MCF 10A (cell line): ENCODE measurements around the gene TNFSF11. TPM values are rescaled to one million over a fixed set of nuclear protein-coding genes. Genes with fewer than 3 reads are reported as not detected.

Experiments
- BruUV-seq: library from RNA; stranded (reverse); fragments of 400-500 nt; replicated peaks from 2 replicates; lab custom pipeline; 2021; lab: Mats Ljungman, UMichigan
- CTCF ChIA-PET: fragments of 300-600 bp; sonication (Branson Sonifier 250); formaldehyde crosslinking; extraction: SDS; loops from one replicate; lab custom pipeline; 2021; ENCODE audit warnings: antibody characterized with exemption, inconsistent platforms; lab: Yijun Ruan, JAX
- POLR2A ChIA-PET: fragments of 300-600, 350-650 bp; sonication (Branson Sonifier 250); formaldehyde crosslinking; extraction: SDS; loops from one replicate; lab custom pipeline; 2020; ENCODE audit warnings: antibody characterized with exemption, inconsistent platforms; lab: Yijun Ruan, JAX
- DNase-seq: peaks from one replicate; pipeline ENCODE4 v3.0.0-alpha.2; 2018; ENCODE audit not compliant: unreplicated experiment
- H3K27ac Mint-ChIP-seq: one replicate; pipeline ENCODE4 v1.8.0; 2022; ENCODE audit warnings: mild to moderate bottlenecking, low read depth, mixed read lengths; ENCODE audit not compliant: unreplicated experiment
- H3K27me3 Mint-ChIP-seq: one replicate; pipeline ENCODE4 v1.8.0; 2022; ENCODE audit warnings: mixed read lengths; ENCODE audit not compliant: insufficient read depth, unreplicated experiment
- H3K36me3 Mint-ChIP-seq: one replicate; pipeline ENCODE4 v1.8.0; 2022; ENCODE audit warnings: mild to moderate bottlenecking, moderate library complexity, mixed read lengths; ENCODE audit not compliant: insufficient read depth, unreplicated experiment
- H3K4me1 Mint-ChIP-seq: one replicate; pipeline ENCODE4 v1.8.0; 2022; ENCODE audit warnings: mixed read lengths; ENCODE audit not compliant: insufficient read depth, unreplicated experiment
- H3K4me3 Mint-ChIP-seq: one replicate; pipeline ENCODE4 v1.8.0; 2022; ENCODE audit warnings: mild to moderate bottlenecking, moderate library complexity, mixed read lengths; ENCODE audit not compliant: unreplicated experiment
- H3K9me3 Mint-ChIP-seq: one replicate; pipeline ENCODE4 v1.8.0; 2022; ENCODE audit warnings: mixed read lengths; ENCODE audit not compliant: unreplicated experiment
- intact Hi-C: fragments of 100-400 bp; cut with micrococcal nuclease; formaldehyde crosslinking; loops from 2 replicates; pipeline ENCODE4 v1.14.1; 2022
- total RNA-seq: library from RNA; stranded (reverse); gene quantifications from 2 replicates; pipeline ENCODE4 v1.2.3, GENCODE V29; 2022
- TF ChIP-seq, protein P1 (sequence below): fragments of 200-600 bp; IDR thresholded peaks from one replicate; pipeline ENCODE4 v1.8.0; 2022; ENCODE audit warnings: antibody characterized with exemption, mild to moderate bottlenecking; ENCODE audit not compliant: unreplicated experiment

TNFSF11 gene
- total RNA-seq, 1 experiment from 2014 or later = not detected

DNA sequence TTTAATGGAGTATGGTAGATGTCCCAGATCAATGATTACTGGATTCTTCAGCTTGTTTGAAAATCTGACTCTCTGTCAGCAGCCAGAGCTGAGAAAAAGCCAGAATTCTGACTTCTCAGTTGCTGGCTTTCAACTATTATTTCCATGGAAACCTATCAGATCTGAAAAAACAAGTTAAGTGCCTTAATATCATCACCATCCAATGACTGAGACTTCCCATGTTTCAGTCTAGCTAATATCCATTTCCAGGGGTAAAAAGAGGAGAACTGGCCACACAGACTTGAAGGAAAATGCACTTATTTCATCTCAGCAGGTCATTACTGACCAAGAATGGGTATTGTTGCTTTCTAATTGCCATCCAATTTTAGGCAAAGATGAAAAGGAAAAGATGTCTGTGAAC, 75.2 kb downstream of the TNFSF11 start:
- CTCF ChIA-PET = no interaction called here
- TF ChIP-seq, protein P1, sequence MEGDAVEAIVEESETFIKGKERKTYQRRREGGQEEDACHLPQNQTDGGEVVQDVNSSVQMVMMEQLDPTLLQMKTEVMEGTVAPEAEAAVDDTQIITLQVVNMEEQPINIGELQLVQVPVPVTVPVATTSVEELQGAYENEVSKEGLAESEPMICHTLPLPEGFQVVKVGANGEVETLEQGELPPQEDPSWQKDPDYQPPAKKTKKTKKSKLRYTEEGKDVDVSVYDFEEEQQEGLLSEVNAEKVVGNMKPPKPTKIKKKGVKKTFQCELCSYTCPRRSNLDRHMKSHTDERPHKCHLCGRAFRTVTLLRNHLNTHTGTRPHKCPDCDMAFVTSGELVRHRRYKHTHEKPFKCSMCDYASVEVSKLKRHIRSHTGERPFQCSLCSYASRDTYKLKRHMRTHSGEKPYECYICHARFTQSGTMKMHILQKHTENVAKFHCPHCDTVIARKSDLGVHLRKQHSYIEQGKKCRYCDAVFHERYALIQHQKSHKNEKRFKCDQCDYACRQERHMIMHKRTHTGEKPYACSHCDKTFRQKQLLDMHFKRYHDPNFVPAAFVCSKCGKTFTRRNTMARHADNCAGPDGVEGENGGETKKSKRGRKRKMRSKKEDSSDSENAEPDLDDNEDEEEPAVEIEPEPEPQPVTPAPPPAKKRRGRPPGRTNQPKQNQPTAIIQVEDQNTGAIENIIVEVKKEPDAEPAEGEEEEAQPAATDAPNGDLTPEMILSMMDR = no peak
- Mint-ChIP-seq H3K27ac (no peak overlapping the region), H3K27me3 (peaks cover 44% of the 10 kb centered on the region), H3K4me1 (no peaks in the 10 kb centered on the region), H3K4me3 (no peak overlapping the region), H3K9me3 (no peaks in the 10 kb centered on the region), H3K36me3 (no peaks in the 10 kb centered on the region)
- DNase-seq = no peak
- intact Hi-C loops = no loop called here
- no TSS peak for BruUV-seq
- POLR2A ChIA-PET = no interaction called here

DNA sequence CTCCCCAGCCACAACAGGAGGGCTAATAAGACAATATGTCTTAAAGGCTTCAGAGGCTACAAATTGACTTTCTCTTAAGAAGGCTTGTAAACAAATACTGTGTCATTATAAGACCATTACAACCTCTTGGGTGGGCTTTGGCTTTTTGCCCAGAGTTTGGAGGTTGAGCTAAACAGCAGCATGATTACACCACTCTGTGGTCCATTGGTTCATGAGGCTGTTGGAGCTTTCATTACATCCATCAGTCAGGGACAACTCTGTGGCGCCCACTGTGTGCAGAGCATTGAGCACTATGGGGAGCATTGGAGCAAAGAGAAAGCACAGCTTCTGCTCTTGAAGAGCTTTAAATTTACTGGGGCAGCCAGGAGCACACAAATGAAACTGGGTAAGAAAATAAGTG, 75.9 kb downstream of the TNFSF11 start:
- BruUV-seq = no TSS peak
- ChIA-PET POLR2A (interaction anchor here (0.6 kb wide), 1 partner anchor 16 kb away, joined by 3 read pairs; no protein-coding TSS in a partner anchor), CTCF (interaction anchor here (0.6 to 0.7 kb wide), 2 partner anchors 15 to 1056 kb away, joined by 3 read pairs; no protein-coding TSS in a partner anchor)
- Mint-ChIP-seq H3K4me3 (no peak overlapping the region), H3K27me3 (peaks cover 48% of the 10 kb centered on the region), H3K4me1 (no peaks in the 10 kb centered on the region), H3K27ac (no peak overlapping the region), H3K9me3 (no peaks in the 10 kb centered on the region), H3K36me3 (no peaks in the 10 kb centered on the region)
- TF ChIP-seq, protein P1 = no peak
- intact Hi-C loops = loop anchor here (10.0 kb wide), 1 partner anchor 315 kb away; no protein-coding TSS in a partner anchor
- DNase-seq = no peak

DNA sequence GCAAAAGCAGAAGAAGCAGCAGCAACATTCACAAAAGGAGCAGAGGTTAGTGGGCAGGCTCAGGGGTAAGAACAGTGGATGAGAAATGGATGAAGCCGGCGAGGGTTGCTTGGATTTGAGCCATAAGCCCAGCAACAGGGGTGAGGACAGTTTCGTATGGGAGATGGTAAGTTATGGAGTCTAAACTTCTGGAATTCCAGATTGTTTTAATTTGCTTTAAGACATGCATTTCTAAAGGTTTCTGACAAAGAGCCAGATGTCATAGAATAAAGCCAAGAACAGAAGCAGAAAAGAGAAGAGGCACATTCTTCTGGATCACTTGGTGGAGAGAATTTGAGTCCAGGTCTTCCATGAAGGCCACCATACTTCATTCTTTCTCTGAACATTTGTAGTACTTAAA, 76.6 kb downstream of the TNFSF11 start:
- POLR2A ChIA-PET = no interaction called here
- TF ChIP-seq, protein P1 = no peak
- intact Hi-C loops = loop anchor here (10.0 kb wide), 1 partner anchor 316 kb away; no protein-coding TSS in a partner anchor
- Mint-ChIP-seq H3K27ac (no peak overlapping the region), H3K36me3 (peaks cover 5% of the 10 kb centered on the region), H3K27me3 (peaks cover 55% of the 10 kb centered on the region), H3K4me1 (no peaks in the 10 kb centered on the region), H3K9me3 (no peaks in the 10 kb centered on the region), H3K4me3 (no peak overlapping the region)
- CTCF ChIA-PET = no interaction called here
- BruUV-seq = no TSS peak
- DNase-seq = no peak

DNA sequence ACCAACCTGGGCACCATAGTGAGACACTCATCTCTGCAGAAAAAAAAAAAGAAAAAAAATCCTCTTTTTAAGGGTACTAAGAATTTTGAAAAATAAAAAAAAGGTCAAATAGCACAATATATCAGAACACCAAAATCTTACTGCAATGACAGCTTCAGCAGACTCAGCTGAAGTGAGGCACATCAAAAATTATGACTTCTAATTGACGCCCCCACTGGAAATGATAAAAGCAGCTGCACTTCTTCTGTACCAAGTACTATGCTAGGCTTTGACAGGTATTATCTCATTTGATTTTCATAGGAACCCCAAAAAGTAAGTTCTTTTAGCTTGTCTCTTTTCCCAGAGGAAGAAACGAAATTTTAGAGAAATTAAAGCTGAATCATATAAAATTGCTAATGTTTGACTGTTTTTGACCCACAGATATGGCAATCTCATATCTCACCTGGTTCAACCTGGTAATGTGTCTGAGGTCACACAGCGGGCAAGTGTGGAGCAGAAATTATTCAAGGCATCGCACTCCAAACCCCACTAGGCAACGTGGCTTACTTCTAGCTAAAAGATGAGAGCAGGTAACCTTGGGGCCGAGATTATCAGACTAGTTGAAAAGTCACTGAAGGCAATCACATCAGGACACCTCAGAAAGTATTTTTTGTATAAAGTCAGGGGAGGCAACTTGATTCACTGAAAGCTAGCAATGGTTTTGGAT, 78.1 kb downstream of the TNFSF11 start:
- H3K27ac Mint-ChIP-seq = no peak overlapping the region
- H3K9me3 Mint-ChIP-seq = no peaks in the 10 kb centered on the region
- peaks cover 71% of the 10 kb centered on the region for H3K27me3 Mint-ChIP-seq
- H3K4me3 Mint-ChIP-seq = no peak overlapping the region
- ChIA-PET CTCF (interaction anchor here (0.6 to 1.8 kb wide), 5 partner anchors 9 to 833 kb away, joined by 3 to 6 read pairs (median 4); no protein-coding TSS in a partner anchor), POLR2A (interaction anchor here (0.7 to 0.8 kb wide), 2 partner anchors 11 to 34 kb away, joined by 5 to 6 read pairs; no protein-coding TSS in a partner anchor)
- no TSS peak for BruUV-seq
- TF ChIP-seq, protein P1 = no peak
- intact Hi-C loops = loop anchor here (10.0 kb wide), 1 partner anchor 317 kb away; no protein-coding TSS in a partner anchor
- DNase-seq = no peak
- H3K4me1 Mint-ChIP-seq = no peaks in the 10 kb centered on the region
- peaks cover 6% of the 10 kb centered on the region for H3K36me3 Mint-ChIP-seq
